Nephron progenitor cell (in vitro differentiated cells): ENCODE data around the gene IGLL5.

Experiments
- DNase-seq: peaks from one replicate; pipeline ENCODE4 v3.0.0; 2021
- H3K27ac Mint-ChIP-seq: 2 replicates; pipeline ENCODE4 v1.8.0; 2021; ENCODE audit warnings: mild to moderate bottlenecking, moderate library complexity, mixed read lengths
- H3K27me3 Mint-ChIP-seq: 2 replicates; pipeline ENCODE4 v1.8.0; 2021; ENCODE audit warnings: mild to moderate bottlenecking, low read depth, mixed read lengths; ENCODE audit not compliant: poor library complexity
- H3K36me3 Mint-ChIP-seq: 2 replicates; pipeline ENCODE4 v1.8.0; 2021; ENCODE audit warnings: low read depth, mixed read lengths
- H3K4me1 Mint-ChIP-seq: 2 replicates; pipeline ENCODE4 v1.8.0; 2021; ENCODE audit warnings: mixed read lengths
- H3K4me3 Mint-ChIP-seq: 2 replicates; pipeline ENCODE4 v1.8.0; 2021; ENCODE audit warnings: mild to moderate bottlenecking, moderate library complexity, mixed read lengths
- H3K9me3 Mint-ChIP-seq: 2 replicates; pipeline ENCODE4 v1.8.0; 2021; ENCODE audit warnings: mild to moderate bottlenecking, moderate library complexity, mixed read lengths
- TF ChIP-seq, protein P1 (sequence below): fragments of 200-600 bp; sonication (generic); IDR thresholded peaks from 2 replicates; pipeline ENCODE4 v1.5.0; 2021; ENCODE audit warnings: antibody characterized with exemption

Gene IGLL5

DNA sequence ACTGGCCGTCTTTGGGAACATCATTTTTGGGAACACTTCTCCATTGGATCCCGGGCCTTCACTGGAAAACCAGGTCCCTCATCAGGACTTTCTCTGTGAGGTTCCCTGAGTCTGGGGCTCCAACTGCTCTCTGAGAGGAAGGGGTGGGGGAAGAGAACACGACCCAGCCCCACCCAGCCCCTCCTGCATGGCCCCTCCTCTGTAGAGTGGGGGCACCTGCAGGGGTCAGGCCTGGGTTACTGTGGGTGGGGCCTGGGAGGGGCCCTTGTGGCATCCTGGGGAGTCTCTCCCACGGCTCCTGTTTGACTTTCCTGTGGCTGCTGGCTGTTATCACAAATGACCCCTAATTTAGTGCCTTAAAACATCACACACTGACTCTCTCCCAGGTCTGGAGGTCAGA, 36.3 kb downstream of the IGLL5 start:
- Mint-ChIP-seq H3K36me3 (no peaks in the 10 kb centered on the region), H3K27ac (peak overlapping the region; percentile 45)
- TF ChIP-seq, protein P1, sequence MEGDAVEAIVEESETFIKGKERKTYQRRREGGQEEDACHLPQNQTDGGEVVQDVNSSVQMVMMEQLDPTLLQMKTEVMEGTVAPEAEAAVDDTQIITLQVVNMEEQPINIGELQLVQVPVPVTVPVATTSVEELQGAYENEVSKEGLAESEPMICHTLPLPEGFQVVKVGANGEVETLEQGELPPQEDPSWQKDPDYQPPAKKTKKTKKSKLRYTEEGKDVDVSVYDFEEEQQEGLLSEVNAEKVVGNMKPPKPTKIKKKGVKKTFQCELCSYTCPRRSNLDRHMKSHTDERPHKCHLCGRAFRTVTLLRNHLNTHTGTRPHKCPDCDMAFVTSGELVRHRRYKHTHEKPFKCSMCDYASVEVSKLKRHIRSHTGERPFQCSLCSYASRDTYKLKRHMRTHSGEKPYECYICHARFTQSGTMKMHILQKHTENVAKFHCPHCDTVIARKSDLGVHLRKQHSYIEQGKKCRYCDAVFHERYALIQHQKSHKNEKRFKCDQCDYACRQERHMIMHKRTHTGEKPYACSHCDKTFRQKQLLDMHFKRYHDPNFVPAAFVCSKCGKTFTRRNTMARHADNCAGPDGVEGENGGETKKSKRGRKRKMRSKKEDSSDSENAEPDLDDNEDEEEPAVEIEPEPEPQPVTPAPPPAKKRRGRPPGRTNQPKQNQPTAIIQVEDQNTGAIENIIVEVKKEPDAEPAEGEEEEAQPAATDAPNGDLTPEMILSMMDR: no peak

DNA sequence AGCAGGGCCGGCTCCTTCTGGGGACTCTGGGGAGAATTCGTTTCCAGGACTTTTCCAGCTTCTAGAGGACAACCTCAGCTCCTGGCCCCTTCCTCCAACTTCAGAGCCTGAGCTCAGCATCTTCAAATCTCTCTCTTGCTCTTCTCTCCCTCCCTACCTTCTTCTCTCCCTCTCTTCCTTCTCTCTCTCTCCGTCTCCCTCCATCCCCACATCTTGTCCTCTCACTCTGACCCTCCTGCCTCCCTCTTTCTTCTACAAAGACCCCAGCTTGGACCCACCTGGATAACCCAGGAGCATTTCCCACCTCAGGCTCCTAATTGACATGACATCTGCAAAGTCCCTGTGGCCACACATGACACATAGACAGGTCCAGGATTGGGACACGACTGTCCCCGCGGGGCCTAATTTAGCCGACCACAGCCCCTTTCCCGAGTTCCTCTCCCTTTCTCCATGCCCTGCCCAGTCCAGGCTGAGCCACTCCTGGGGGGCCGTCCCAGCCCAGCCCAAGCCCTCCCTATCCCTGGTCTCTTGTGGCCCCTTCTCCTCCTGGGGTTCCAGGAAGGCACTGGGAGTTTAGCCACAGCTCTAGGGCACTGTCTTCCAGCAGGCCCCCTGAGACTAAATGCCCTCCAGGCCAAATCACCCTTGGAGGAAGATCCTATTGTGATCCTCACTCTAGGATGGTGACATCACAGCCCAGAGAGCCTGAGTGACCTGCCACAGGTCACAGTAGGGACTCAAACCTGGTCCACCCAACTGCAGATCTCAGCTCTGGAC, 36.9 kb downstream of the IGLL5 start:
- H3K9me3 Mint-ChIP-seq: no peaks in the 10 kb centered on the region
- no peaks in the 10 kb centered on the region for H3K36me3 Mint-ChIP-seq
- peaks cover 9% of the 10 kb centered on the region for H3K27me3 Mint-ChIP-seq
- DNase-seq: no peak
- H3K27ac Mint-ChIP-seq: peak overlapping the region; percentile 45
- TF ChIP-seq, protein P1: no peak
- H3K4me1 Mint-ChIP-seq: peaks cover 73% of the 10 kb centered on the region
- no peak overlapping the region for H3K4me3 Mint-ChIP-seq

More for the DNA sequence above, 36.3 kb downstream of the IGLL5 start:
- Mint-ChIP-seq H3K4me3 (no peak overlapping the region), H3K27me3 (peaks cover 9% of the 10 kb centered on the region), H3K4me1 (peaks cover 69% of the 10 kb centered on the region), H3K9me3 (no peaks in the 10 kb centered on the region)
- DNase-seq: no peak

DNA sequence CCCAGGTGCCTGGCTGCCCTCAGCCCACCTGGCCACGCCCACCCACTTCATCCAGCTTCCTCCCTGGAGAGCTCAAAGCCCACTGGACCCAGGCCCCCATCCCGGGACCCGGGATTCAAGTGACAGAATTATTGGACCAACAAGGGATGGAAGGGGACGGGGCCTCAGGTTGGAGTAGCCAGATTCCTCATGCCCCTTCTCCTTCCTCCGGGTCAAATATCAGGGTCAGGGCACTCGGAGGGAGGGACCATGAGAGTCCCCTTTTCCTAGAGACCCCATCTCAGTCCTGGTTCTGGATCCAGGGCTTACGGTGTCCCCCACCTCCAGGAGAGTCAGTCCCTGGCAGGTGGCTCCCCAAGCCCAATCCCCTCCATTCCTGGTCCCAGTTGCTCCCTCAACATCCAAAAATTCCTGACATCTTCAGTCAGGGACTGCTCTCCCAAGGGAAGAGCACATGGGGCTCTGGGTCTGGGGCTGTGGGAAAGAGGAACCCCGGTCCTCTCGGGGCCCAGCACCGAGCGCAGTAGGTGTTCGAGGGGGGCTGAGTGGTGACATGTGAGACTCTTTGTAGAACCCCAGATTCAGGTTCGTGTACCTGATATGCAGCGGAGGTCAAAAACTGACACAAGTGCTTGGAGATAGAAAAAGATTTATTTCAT, 37.7 kb downstream of the IGLL5 start:
- peaks cover 79% of the 10 kb centered on the region for H3K4me1 Mint-ChIP-seq
- TF ChIP-seq, protein P1: no peak

DNA sequence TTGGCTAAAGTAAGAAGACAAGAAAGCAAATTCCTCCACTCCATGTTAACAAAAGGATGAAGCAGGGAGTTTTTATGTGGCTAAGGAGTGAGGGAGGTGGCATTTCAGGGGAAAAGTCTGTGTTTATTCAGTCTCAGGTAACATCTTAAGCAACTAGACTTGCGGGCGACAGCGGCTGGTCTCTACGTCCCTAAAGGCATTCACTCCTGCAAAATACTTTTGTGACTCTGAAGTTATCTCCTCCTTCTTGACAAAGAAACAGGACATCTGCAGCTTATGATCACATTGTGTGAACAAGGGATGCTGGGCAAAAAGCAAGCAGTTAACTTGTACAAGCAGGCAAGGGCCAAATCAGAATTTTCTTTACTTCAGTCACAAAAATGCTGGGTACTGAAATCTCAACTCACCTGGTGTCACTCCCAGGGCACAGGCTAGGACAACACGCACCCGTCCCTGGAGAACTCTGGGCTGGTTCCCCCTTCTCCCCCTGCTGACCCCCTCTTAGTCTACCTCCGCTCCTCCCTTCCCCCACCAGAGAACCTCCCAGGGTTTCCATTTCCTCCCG, 38.3 kb downstream of the IGLL5 start:
- peaks cover 78% of the 10 kb centered on the region for H3K4me1 Mint-ChIP-seq
- peaks cover 20% of the 10 kb centered on the region for H3K27me3 Mint-ChIP-seq
- no peaks in the 10 kb centered on the region for H3K9me3 Mint-ChIP-seq
- no peak for DNase-seq
- no peaks in the 10 kb centered on the region for H3K36me3 Mint-ChIP-seq
- peak overlapping the region; percentile 34 for H3K27ac Mint-ChIP-seq
- TF ChIP-seq, protein P1: no peak
- peak overlapping the region; percentile 58 for H3K4me3 Mint-ChIP-seq

More for the DNA sequence above, 37.7 kb downstream of the IGLL5 start:
- peak overlapping the region; percentile 34 for H3K27ac Mint-ChIP-seq
- peaks cover 16% of the 10 kb centered on the region for H3K27me3 Mint-ChIP-seq
- H3K4me3 Mint-ChIP-seq: peak overlapping the region; percentile 21
- no peak for DNase-seq
- no peaks in the 10 kb centered on the region for H3K36me3 Mint-ChIP-seq
- no peaks in the 10 kb centered on the region for H3K9me3 Mint-ChIP-seq

DNA sequence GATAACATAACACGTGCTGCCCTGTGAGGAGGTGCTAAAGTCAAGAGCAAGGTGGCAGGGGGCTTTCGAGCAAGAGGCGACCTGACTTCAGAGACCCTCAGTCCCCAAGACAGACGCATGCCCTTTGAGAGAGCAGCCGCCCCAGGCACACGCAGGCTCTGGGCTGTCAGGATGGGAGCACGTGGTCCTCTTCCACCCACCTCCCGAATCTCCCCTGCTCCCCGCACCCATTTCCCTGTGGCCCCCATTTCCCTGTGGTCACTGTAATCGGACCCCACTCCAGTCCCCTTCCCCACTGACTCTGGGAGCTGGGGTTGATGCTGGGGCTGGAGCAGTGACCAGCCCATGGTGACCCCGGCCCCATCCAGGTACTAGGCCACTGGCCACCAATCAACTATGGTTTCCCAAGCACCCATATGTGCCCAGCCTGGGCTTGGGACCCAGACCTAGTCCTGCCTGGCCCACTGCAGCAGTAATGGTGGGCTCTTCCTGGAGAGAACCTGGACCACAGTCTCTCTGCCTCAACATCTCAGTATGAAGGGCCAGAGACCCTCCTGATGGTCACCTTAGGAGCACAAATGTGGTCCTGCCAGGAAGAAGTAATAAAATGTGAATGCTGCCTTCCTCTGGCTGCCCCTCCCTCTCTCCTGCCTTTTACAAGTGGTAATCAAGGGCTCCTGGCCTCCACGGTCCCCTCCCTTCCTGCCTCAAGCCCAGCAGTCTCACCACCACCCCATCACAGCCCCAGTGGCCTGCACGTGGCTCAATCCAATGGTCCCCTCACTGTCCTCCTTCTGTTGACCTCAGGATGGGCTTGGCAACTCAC, 39.0 kb downstream of the IGLL5 start:
- no peak for DNase-seq
- TF ChIP-seq, protein P1: no peak
- H3K36me3 Mint-ChIP-seq: no peaks in the 10 kb centered on the region
- H3K4me3 Mint-ChIP-seq: peak overlapping the region; percentile 58
- H3K27ac Mint-ChIP-seq: peak overlapping the region; percentile 34
- H3K4me1 Mint-ChIP-seq: peaks cover 71% of the 10 kb centered on the region
- H3K27me3 Mint-ChIP-seq: peaks cover 20% of the 10 kb centered on the region
- no peaks in the 10 kb centered on the region for H3K9me3 Mint-ChIP-seq
